Skeletal muscle cell (primary cell): ENCODE measurements around the gene GUCY2D.
"Not testable (repeated sequence)": the region's sequence is repeated elsewhere in the genome, so short reads cannot be mapped to it uniquely, and the experiment has no call there.

Experiments
- DNase-seq: peaks from one replicate; pipeline ENCODE4 v3.0.0-alpha.2; 2010; ENCODE audit warnings: low read depth
- H3K4me3 ChIP-seq: 2 replicates; pipeline ENCODE4 v1.5.1; 2011; ENCODE audit warnings: low read depth, mild to moderate bottlenecking, control low read depth, low read length, moderate library complexity

The GUCY2D gene

GRCh38 chr17:8001976-8002720, at the start of gene GUCY2D:
Gene GUCY2D (plus strand): TSS chr17:8002615. CDS start chr17:8003048, 433 bp downstream.
- no peak for DNase-seq
- no peak within 1 kb of the TSS for H3K4me3 ChIP-seq

DNA sequence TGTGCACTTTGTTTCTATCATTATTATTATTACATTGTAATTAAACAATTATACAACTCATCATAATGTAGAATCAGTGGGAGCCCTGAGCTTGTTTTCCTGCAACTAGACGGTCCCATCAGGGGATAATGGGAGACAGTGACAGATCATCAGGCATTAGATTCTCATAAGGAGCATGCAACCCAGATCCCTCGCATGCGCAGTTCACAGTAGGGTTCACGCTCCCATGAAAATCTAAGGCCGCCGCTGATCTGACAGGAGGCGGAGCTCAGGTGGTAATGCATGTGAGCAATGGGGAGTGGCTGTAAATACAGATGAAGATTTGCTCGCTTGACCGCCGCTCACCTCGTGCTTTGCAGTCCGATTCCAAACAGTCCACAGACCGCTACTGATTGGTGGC, 49.1 kb upstream of the GUCY2D start:
- H3K4me3 ChIP-seq, DNase-seq: not testable (repeated sequence)

DNA sequence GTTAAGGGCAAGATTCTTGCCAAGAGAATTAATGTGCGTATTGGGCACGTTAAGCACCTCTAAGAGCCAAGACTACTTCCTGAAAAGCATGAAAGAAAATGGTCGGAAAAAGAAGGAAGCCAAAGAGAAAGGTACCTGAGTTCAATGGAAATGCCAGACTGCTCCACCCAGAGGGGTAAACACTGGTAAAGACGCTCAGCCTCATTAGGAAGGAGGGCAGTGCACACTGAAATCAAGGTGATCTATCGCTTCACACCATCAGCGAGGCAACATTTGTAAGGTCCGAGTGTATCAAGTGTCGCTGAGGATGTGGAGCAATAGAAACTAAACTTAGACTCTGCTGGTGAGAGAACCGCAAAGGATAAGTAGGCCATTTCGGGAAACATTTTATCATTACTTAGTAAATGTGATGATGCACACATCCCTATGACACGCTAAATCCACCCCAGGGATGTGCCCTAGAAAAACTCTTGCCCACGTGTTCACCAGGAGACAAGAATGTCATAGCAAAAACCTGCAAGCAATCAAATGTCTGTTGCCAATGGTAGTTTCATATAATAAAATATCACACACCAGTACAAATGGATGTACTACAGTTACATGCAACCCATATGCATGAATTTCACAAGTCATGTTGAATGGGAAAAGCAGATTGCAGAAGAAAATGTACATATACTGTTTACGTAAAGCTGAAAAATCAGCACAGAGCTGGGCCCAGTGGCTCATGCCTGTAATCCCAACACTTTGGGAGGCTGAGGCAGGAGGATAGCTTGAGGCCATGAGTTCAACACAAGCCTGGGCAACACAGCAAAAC, 46.8 kb upstream of the GUCY2D start:
- H3K4me3 ChIP-seq, result no peak overlapping the region
- peak; percentile 35 for DNase-seq

GRCh38 chr17:7956228-7956965, 46.0 kb upstream of the GUCY2D start:
- no peak overlapping the region for H3K4me3 ChIP-seq
- peak; percentile 50 for DNase-seq

- DNase-seq, result peak; percentile 52
- H3K4me3 ChIP-seq, result no peak overlapping the region
These were observed 42.7 kb upstream of the GUCY2D start for GRCh38 chr17:7959503-7960253.

DNA sequence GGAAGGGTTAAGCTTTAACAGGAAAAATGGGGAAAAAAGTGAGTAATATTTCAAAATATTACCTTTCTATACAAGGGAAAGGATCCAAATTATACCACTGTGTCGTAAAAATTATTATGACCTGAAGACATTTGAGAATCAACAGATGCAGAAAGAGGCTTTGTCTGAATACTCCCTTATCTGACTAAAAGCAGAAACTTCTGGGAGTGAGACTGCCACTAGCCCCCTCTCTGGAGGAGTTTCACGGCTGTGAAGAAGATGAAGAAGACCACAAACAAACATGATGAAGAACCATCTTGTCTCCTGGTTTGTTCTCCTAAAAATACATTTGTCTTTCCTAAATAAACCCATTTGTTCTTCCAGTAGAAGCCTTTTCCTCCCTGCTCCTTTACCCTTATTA, 41.0 kb upstream of the GUCY2D start:
- H3K4me3 ChIP-seq, result no peak overlapping the region
- DNase-seq, result no peak

DNA sequence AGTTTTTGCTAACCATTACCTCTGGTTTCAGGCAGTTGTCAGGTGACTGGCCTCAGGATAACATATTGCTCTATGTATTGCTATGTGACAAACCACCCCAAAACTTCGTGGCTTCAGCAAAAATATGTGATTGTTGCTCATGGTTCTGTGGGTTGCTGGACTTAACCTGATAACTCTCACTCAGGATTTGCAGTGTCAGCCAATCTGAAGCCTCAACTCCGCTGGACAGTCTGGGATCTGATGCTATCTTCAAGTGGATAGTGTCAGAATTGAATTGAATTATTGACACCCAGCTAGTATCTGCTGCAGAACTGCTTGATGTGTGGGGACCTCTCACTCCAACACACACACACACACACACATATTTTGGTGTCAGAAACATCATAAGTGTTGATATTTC, 34.7 kb upstream of the GUCY2D start:
- DNase-seq, result no peak
- no peak overlapping the region for H3K4me3 ChIP-seq

- no peak overlapping the region for H3K4me3 ChIP-seq
- DNase-seq, result peak; percentile 38
These were observed 33.0 kb upstream of the GUCY2D start for GRCh38 chr17:7969433-7969832.

DNA sequence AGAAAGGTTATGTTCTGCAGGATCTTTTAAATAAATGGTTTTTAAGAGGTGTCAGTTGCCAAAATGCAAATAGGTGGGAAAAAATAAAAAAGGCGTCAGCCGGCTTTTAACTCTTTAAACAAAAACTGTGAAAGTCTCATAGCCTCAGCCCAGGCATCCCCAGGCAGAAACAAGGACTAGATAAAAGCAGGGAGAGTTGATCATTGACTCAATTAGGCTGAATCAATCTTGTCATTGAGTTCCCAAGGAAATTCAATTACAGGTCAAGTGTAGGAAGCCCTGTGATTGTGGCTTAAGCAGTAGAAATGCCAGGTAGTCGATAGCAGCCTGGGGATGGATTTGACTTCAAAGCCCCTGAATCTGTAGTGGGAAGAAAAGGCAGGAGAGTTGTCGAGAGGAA, 30.8 kb upstream of the GUCY2D start:
- no peak overlapping the region for H3K4me3 ChIP-seq
- no peak for DNase-seq

DNA sequence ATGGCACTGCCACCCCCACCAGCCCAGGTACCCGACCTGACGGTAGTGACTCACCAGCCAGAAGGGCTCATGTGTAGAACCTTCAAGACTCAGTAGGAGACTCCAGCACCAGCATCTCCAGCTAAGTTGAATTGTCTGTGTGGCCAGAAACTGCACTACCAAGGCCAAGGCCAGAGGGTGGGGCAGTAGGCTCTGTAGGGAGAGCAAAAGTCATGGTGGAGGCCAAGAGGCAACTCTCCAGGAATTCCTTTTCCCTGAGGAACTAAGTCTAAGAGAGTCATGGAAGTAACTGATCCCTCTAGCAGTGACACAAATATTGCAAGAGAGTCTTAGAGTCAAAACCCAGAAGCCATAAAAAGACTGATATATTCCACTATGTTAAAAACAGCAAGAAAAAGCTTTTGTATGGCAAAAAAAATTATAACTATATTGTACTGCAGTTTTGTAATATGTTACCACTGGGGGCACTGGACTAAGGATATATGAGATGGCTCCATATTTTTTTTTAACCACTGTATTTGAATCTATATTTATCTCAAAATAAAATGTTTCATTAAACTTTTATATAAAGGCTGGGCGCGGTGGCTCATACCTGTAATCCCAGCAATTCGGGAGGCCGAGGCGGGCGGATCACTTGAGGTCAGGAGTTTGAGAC, 30.2 kb upstream of the GUCY2D start:
- DNase-seq, result no peak
- H3K4me3 ChIP-seq, result no peak overlapping the region

DNA sequence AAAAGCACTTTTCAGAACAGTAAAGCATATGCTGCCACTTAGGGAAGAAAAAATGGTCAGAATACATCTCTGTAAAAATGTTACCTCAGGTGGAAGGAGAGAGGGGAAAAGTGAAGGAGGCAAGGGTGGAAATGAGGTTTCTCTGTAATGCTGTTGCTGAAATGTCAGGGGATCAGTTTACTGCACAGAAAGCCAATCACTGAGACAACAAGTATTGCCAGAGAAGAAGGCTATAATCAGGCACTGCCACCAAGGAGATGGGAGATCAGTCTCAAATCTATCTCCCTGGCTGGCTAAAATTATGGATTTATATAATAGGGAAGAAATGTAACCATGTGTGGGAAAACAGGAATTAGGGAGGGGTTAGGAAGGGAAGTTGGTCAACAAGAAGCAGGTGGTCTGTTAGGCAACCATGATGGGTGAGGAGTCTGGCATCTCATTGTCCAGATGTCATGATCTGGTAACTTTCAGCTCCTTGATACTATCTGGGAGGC, 27.7 kb upstream of the GUCY2D start:
- no peak overlapping the region for H3K4me3 ChIP-seq
- no peak for DNase-seq

DNA sequence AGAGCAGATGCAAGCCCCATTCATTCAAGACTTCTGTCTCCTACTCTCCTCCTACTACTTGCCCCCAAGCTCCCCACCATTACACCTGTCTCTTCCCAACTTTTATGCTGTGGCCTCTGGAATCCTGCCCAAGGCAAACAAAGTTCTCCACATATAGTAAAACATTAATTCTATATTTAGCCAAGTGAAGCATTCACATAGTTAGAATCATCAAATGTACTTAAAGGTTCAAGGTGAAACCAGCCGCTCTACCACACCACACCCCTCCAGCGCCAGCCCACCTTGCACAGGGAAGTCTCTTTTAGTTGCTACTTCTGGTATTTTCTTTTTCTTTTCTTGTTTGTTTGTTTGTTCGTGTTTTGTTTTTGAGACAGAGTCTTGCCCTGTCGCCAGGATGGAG, 25.4 kb upstream of the GUCY2D start:
- DNase-seq, result no peak

DNA sequence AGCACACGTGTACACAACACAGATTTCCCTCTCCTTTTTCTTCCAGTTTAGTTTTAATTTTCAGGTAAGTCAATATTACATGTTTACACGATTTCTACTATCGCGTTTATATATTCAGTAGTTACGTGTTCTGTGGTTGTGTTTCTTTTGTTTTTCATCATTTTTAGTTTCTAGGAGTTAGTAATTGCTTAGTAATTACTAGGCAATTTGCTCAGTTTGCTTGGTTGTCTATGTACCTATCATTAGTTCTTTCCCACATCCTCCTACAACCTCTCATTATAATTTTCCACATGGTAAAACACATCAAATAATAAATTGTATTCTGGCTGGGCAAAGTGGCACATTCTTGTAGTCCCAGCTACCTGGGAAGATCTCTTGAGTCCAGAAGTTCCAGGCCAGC, 24.6 kb upstream of the GUCY2D start:
- DNase-seq, result no peak
- H3K4me3 ChIP-seq, result no peak overlapping the region

More for the DNA sequence above, 25.4 kb upstream of the GUCY2D start:
- H3K4me3 ChIP-seq, result no peak overlapping the region

GRCh38 chr17:7982173-7982572, 20.2 kb upstream of the GUCY2D start:
- no peak overlapping the region for H3K4me3 ChIP-seq
- DNase-seq, result peak; percentile 49

GRCh38 chr17:7982666-7983065, 19.7 kb upstream of the GUCY2D start:
- DNase-seq, result no peak

DNA sequence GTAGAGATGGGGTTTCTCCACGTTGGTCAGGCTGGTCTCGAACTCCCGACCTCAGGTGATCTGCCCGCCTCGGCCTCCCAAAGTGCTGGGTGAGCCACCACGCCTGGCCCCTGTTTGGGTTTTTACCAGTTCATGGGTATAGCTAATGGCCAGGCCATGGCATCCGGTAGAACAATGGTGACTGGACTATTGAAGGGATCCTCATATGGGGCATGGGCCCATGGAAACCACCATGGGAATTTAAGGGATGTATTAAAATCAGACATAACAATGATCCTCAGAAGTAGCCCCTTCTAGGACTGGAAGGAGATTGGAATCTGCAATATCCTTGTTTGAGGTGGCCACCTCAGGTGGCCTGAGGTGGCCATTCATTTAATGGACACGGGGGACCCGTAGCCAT, 17.5 kb upstream of the GUCY2D start:
- H3K4me3 ChIP-seq, result no peak overlapping the region
- no peak for DNase-seq

More at GRCh38 chr17:7982666-7983065, 19.7 kb upstream of the GUCY2D start:
- H3K4me3 ChIP-seq, result no peak overlapping the region

DNA sequence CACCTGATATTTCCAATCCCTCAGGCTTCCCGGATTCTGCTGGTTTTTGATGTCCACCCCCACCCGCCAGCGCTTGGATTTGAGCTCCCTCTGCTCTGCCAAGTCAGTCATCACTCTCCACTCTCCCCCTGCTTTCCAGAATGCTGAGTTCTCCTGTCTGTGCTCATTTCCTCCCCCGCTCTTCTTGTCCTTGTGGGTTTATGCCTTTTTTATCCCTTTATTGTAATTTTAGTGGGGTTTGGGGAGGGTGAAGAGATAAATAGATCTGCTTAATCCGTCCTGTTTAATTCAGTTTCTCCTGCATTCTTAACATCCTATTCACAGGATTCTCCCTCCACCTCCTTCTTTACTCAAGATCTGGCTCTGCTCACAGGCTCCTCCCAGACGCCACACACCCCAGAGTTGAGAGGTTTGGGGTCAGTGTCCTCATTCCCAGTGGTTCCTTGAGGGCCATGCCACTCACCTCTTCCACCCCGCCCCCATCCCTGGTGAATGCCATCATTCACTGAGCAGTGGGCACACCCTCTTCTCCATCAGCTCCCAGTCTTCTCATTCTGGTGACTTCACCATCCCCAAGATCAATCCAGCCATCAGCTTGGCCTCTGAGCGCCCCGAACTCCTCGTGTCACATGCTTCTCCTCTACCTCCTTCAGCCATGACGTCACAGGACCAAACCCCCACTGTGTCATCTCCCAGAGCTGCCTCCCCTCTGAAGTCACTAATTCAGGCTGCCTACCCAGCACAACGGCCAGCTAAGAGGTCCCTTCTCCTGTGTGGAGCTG, 15.1 kb upstream of the GUCY2D start:
- DNase-seq, result no peak

DNA sequence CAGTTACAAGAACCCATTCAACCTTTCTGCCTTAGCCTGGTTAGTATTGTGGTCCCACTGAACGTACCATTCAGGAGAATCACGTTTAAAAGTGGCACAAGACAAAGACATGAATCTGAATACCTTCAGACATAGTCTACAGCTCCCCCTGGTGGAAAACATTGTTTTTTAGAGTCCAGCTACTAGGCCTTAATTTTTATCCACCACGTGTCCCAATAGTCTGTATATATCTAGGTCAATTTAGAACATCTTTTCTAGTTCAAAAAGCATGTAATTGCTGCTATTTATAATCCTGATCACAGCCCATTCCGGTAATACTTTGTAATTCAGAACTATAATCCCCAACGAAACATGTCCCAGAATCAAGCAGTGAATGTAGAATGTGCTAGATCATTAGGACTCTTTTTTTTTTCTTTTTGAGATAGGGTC, 13.7 kb upstream of the GUCY2D start:
- DNase-seq, result peak; percentile 41
- no peak overlapping the region for H3K4me3 ChIP-seq

More for the DNA sequence above, 15.1 kb upstream of the GUCY2D start:
- no peak overlapping the region for H3K4me3 ChIP-seq
